Nephron progenitor cell (in vitro differentiated cells): Measurements from ENCODE around the gene RFC3.

Experiments used
- DNase-seq: peaks from one replicate; pipeline ENCODE4 v3.0.0; 2021
- H3K27ac Mint-ChIP-seq: 2 replicates; pipeline ENCODE4 v1.8.0; 2021; ENCODE audit warnings: mild to moderate bottlenecking, moderate library complexity, mixed read lengths
- H3K27me3 Mint-ChIP-seq: 2 replicates; pipeline ENCODE4 v1.8.0; 2021; ENCODE audit warnings: mild to moderate bottlenecking, low read depth, mixed read lengths; ENCODE audit not compliant: poor library complexity
- H3K36me3 Mint-ChIP-seq: 2 replicates; pipeline ENCODE4 v1.8.0; 2021; ENCODE audit warnings: low read depth, mixed read lengths
- H3K4me1 Mint-ChIP-seq: 2 replicates; pipeline ENCODE4 v1.8.0; 2021; ENCODE audit warnings: mixed read lengths
- H3K4me3 Mint-ChIP-seq: 2 replicates; pipeline ENCODE4 v1.8.0; 2021; ENCODE audit warnings: mild to moderate bottlenecking, moderate library complexity, mixed read lengths
- H3K9me3 Mint-ChIP-seq: 2 replicates; pipeline ENCODE4 v1.8.0; 2021; ENCODE audit warnings: mild to moderate bottlenecking, moderate library complexity, mixed read lengths
- CTCF ChIP-seq: fragments of 200-600 bp; sonication (generic); IDR thresholded peaks from 2 replicates; pipeline ENCODE4 v1.5.0; 2021; ENCODE audit warnings: antibody characterized with exemption

The RFC3 gene

GRCh38 chr13:33838647-33839046, 20.7 kb downstream of the RFC3 start:
- no peak overlapping the region for H3K4me3 Mint-ChIP-seq
- TF ChIP-seq CTCF = no peak
- H3K4me1 Mint-ChIP-seq = no peaks in the 10 kb centered on the region
- no peaks in the 10 kb centered on the region for H3K9me3 Mint-ChIP-seq
- peaks cover 73% of the 10 kb centered on the region for H3K36me3 Mint-ChIP-seq
- H3K27ac Mint-ChIP-seq = peak overlapping the region; percentile 75
- no peaks in the 10 kb centered on the region for H3K27me3 Mint-ChIP-seq
- DNase-seq = no peak

GRCh38 chr13:33840402-33840801, 22.5 kb downstream of the RFC3 start:
- no peak overlapping the region for H3K27ac Mint-ChIP-seq
- no peaks in the 10 kb centered on the region for H3K9me3 Mint-ChIP-seq
- peaks cover 70% of the 10 kb centered on the region for H3K36me3 Mint-ChIP-seq
- H3K4me1 Mint-ChIP-seq = no peaks in the 10 kb centered on the region
- no peak overlapping the region for H3K4me3 Mint-ChIP-seq
- DNase-seq = no peak
- TF ChIP-seq CTCF = no peak
- H3K27me3 Mint-ChIP-seq = no peaks in the 10 kb centered on the region

GRCh38 chr13:33842207-33842606, 24.3 kb downstream of the RFC3 start:
- H3K9me3 Mint-ChIP-seq = no peaks in the 10 kb centered on the region
- no peaks in the 10 kb centered on the region for H3K27me3 Mint-ChIP-seq
- no peak overlapping the region for H3K4me3 Mint-ChIP-seq
- peaks cover 65% of the 10 kb centered on the region for H3K36me3 Mint-ChIP-seq
- DNase-seq = no peak
- H3K4me1 Mint-ChIP-seq = no peaks in the 10 kb centered on the region
- no peak for TF ChIP-seq CTCF
- no peak overlapping the region for H3K27ac Mint-ChIP-seq

- H3K4me1 Mint-ChIP-seq = no peaks in the 10 kb centered on the region
- H3K36me3 Mint-ChIP-seq = peaks cover 68% of the 10 kb centered on the region
- H3K9me3 Mint-ChIP-seq = no peaks in the 10 kb centered on the region
- no peaks in the 10 kb centered on the region for H3K27me3 Mint-ChIP-seq
- no peak for DNase-seq
- TF ChIP-seq CTCF = no peak
- no peak overlapping the region for H3K27ac Mint-ChIP-seq
- H3K4me3 Mint-ChIP-seq = no peak overlapping the region
Measured at GRCh38 chr13:33842986-33843385, 25.0 kb downstream of the RFC3 start.

GRCh38 chr13:33845572-33846302, 27.8 kb downstream of the RFC3 start:
- no peak for TF ChIP-seq CTCF
- no peak overlapping the region for H3K27ac Mint-ChIP-seq

More at GRCh38 chr13:33845572-33846302, 27.8 kb downstream of the RFC3 start:
- Mint-ChIP-seq H3K36me3 (peaks cover 59% of the 10 kb centered on the region), H3K4me1 (no peaks in the 10 kb centered on the region), H3K4me3 (no peak overlapping the region), H3K27me3 (peaks cover 3% of the 10 kb centered on the region), H3K9me3 (no peaks in the 10 kb centered on the region)
- no peak for DNase-seq
